D721Med (cell line): ENCODE data around the gene P2RX3.
"Not testable (repeated sequence)": the region's sequence is repeated elsewhere in the genome, so short reads cannot be mapped to it uniquely, and the experiment has no call there.

ENCODE experiments used
- DNase-seq: peaks from one replicate; pipeline ENCODE4 v3.0.0; 2011; ENCODE audit warnings: low spot score; ENCODE audit not compliant: insufficient read length
- FAIRE-seq: peaks from 2 replicates; lab custom pipeline; 2011; peaks lifted over from hg19 to GRCh38; lab: Jason Lieb, UNC
- CTCF ChIP-seq: IDR thresholded peaks from 2 replicates; pipeline ENCODE4 v1.5.1; 2012; ENCODE audit warnings: mild to moderate bottlenecking, control low read depth; ENCODE audit not compliant: insufficient read depth; ENCODE audit errors: missing control alignments

Gene P2RX3

GRCh38 chr11:57358543-57358961, 20.4 kb downstream of the P2RX3 start:
- no peak for TF ChIP-seq CTCF
- FAIRE-seq (no peak), DNase-seq (no peak)

GRCh38 chr11:57358991-57359390, 20.8 kb downstream of the P2RX3 start:
- DNase-seq = no peak
- FAIRE-seq = no peak
- TF ChIP-seq CTCF = no peak

DNA sequence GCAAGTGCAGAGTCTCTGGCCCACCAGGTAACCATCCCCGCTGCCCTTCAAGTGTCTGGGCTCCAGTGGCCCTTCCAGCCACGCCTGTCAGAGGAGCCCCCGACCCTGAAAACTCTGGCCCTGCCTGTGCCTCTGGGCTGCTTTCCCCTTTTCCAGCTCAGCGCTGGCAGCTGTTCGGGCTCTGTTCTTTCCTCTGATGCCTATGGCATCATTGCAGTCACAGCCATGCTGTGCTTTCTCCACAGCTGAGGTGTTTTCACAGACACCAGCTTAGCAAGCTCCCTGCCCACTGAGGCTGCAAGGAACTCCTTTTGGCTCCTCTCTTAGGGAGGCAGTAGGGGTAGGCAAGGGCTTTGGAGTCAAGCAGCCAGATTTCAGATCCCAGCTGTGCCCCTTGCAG, 21.2 kb downstream of the P2RX3 start:
- no peak for DNase-seq
- no peak for FAIRE-seq
- no peak for TF ChIP-seq CTCF

- no peak for FAIRE-seq
- no peak for DNase-seq
- no peak for TF ChIP-seq CTCF
These were observed 21.9 kb downstream of the P2RX3 start for GRCh38 chr11:57359896-57360690.

GRCh38 chr11:57360991-57361390, 22.8 kb downstream of the P2RX3 start:
- FAIRE-seq = no peak
- no peak for DNase-seq
- TF ChIP-seq CTCF = no peak

- not testable (repeated sequence) for DNase-seq, FAIRE-seq
These were observed 23.3 kb downstream of the P2RX3 start for GRCh38 chr11:57361420-57361819.

DNA sequence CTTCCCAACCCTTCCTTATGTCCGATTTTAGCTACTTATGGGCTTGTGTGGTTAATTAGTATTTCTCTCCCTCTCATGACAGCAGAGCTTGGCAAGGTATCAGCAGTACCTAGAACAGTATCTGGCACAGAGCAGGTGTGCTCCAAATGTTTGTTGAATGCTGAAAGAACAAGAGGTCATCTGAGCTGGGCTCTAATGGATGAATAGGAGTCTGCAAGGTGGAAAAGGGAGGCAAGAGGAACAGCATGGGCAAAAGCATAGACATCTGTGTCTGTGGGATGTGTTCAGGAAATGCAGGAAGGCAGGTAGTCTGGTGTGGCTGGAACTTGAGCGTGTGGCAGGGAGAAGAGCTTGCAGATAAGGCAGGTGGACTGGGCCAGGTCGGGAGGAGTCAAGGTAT, 23.8 kb downstream of the P2RX3 start:
- TF ChIP-seq CTCF = no peak
- FAIRE-seq = no peak

More for the DNA sequence above, 23.8 kb downstream of the P2RX3 start:
- DNase-seq = no peak
